GM21717 (cell line): ENCODE measurements around the gene JAK2.
"Not testable (repeated sequence)": the region's sequence is repeated elsewhere in the genome, so short reads cannot be mapped to it uniquely, and the experiment has no call there.

Experiments used
- ATAC-seq: cut with Tn5 transposase; IDR thresholded peaks from one replicate; pipeline ENCODE4 v1.9.1; 2021; ENCODE audit warnings: mild to moderate bottlenecking, moderate library complexity; ENCODE audit not compliant: unreplicated experiment

Gene JAK2

DNA sequence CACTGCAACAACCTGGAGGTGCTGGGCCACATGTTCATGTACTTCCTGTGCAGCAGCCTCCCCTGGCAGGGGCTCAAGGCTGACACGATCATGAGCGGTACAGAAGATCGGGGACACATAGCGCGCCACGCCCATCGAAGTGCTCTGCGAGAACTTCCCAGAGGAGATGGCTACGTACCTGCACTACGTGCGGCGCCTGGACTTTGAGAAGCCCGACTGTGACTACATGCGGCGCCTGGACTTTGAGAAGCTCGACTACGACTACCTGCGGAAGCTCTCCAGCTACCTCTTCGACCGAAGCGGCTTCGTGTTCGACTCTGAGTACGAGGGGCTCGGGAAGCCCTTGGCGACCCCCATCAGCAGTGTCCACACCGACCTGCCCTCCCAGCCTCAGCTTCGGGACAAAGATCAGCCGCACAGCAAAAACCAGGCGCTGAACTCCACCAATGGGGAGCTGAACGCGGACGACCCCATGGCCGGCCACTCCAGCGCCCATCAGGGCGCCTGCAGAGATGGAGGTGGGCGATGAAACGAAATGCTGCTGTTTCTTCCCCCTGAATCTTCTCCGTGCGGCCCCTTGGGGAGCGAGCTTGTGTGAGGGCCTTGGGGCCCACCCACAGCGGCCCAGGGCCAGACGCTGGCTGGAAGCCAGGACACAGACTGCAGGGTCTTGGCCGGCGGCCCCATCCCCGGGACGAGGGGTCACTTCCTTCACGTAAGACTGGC lies 56.5 kb downstream of the JAK2 start:
- no peak for ATAC-seq

- ATAC-seq: no peak
These were observed 57.6 kb downstream of the JAK2 start for GRCh38 chr9:5042661-5043178.

- no peak for ATAC-seq
These were observed 58.3 kb downstream of the JAK2 start for GRCh38 chr9:5043381-5043780.

- no peak for ATAC-seq
These were observed 59.1 kb downstream of the JAK2 start for GRCh38 chr9:5044160-5044559.

- ATAC-seq: no peak
These were observed 67.8 kb downstream of the JAK2 start for GRCh38 chr9:5052838-5053237.

GRCh38 chr9:5062631-5063030 lies 77.6 kb downstream of the JAK2 start:
- no peak for ATAC-seq

DNA sequence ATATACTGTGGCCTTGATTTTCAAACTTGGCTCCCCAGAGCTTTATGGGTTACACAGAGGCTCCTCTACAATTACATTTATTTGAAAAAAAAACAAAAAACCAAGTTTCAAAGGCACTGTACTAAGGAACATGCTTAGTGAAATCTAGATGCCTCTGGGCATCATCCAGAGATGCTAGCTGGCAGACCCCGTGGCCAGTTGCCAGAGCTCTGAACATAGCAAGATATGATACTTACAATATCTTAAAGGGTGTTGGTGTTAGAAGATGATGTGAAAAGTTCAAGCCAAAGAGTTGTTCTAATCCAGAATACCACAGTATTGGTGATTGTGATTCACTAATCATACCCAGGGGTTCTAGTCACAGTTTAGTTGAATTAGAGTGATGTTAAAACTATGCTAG lies 87.8 kb downstream of the JAK2 start:
- ATAC-seq: no peak

- ATAC-seq: no peak
These were observed 88.6 kb downstream of the JAK2 start for GRCh38 chr9:5073701-5074100.

DNA sequence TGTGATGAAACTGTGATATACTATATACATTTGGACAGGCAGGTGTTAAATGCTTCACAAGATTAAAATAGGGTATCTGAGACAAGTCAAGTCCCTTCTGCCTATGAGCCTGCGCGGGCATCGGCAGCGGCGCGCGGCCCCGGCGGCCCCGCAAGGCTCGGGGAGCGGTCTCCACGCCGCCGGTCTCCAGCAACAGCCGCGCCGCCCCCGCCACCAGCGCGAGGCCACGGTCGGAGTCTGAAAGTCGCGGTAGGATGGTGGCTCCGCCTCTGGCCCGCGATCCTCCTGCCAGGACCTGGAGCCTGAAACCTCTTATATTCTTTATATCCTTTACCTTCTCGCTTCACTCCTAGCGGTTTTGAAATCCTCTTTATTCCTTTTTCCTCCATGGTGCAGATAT lies 100.9 kb downstream of the JAK2 start:
- ATAC-seq: no peak

DNA sequence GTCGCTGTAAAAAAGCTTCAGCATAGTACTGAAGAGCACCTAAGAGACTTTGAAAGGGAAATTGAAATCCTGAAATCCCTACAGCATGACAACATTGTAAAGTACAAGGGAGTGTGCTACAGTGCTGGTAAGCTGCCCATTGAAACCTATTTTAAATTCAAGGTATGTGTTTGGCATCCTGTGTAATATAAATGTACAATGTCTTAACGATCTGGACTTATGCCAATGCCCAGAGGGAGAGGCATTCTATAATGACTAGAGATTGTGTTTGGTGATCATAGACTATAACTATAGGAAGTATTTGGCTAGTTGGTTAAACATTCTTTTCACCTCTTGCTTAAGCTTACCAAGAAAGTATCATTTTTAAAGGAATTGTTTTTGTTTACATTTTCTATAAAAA lies 104.7 kb downstream of the JAK2 start:
- no peak for ATAC-seq

- no peak for ATAC-seq
These were observed 110.7 kb downstream of the JAK2 start for GRCh38 chr9:5095795-5096194.

- no peak for ATAC-seq
These were observed 114.4 kb downstream of the JAK2 start for GRCh38 chr9:5099466-5099865.

DNA sequence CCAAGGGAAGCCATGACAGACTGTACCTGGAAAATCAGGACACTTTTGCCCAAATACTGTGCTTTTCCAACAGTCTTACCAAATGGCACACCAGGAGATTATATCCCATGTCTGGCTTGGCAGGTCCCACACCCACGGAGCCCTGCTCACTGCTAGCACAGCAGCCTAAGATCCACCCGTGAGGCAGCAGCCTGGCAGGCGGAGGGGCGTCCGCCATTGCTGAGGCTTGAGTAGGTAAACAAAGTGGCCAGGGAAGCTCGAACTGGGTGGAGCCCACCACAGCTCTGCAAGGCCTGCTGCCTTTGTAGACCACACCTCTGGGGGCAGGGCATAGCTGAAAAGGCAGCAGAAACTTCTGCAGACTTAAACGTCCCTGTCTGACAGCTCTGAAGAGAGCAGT lies 116.1 kb downstream of the JAK2 start:
- not testable (repeated sequence) for ATAC-seq

DNA sequence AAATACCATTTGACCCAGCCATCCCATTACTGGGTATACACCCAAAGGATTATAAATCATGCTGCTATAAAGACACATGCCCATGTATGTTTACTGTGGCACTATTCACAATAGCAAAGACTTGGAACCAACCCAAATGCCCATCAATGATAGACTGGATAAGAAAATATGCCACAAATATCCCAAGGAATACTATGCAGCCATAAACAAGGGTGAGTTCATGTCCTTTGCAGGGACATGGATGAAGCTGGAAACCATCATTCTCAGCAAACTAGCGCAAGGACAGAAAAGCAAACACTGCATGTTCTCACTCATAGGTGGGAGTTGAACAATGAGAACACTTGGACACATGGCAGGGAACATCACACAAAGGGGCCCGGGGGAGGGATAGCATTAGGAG lies 121.4 kb downstream of the JAK2 start:
- ATAC-seq: not testable (repeated sequence)

DNA sequence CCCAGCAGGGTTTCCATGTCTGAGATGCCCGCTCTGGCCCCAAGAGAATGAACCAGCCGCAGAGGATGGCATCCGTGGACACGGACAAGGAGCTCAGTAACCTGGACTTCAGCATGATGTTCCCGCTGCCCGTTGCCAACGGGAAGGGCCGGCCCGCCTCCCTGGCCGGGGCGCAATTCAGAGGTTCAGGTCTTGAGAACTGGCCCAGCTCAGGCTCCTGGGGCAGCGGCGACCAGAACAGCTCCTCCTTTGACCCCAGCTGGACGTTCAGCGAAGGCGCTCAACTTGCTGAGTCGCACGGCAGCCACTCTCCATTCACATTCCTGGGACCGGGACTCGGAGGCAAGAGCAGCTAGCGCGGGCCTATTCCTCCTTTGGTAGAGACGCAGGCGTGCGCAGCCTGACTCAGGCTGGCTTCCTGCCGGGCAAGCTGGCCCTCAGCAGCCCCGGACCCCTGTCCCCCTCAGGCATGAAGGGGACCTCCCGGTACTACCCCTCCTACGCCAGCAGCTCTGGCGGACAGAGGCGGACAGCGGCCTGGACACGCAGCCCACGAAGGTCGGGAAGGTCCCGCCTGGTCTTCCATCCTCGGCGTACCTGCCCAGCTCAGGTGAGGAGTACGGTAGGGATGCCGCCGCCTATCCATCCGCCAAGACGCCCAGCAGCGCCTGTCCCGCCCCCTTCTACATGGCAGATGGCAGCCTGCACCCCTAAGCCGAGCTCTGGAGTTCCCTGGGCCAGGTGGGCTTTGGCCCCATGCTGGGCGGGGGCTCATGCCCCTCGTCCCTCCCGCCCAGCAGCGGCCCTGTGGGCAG lies 126.0 kb downstream of the JAK2 start:
- ATAC-seq: no peak

GRCh38 chr9:5111696-5112095 lies 126.6 kb downstream of the JAK2 start:
- no peak for ATAC-seq

DNA sequence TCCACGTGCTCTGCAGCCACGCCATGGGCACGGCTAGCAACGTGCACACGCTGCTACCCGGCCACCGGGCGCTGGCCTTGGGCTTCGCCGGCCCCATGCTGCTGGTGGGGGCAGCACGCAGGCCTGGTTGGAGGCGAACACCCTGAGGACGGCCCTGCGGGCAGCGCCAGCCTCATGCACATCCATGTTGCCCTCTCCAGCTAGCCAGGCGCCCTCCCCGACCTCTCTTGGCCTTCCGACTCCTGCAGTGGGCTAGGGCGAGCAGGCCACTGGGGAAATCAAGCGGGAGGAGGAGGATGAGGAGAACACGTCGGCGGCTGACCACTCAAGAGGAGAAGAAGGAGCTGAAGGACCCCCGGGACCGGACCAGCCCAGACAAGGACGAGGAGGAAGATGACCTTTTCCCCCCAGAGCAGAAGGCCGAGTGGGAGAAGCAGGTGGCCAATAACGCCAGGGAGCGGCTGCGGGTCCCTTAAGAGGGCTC lies 127.1 kb downstream of the JAK2 start:
- ATAC-seq: no peak

DNA sequence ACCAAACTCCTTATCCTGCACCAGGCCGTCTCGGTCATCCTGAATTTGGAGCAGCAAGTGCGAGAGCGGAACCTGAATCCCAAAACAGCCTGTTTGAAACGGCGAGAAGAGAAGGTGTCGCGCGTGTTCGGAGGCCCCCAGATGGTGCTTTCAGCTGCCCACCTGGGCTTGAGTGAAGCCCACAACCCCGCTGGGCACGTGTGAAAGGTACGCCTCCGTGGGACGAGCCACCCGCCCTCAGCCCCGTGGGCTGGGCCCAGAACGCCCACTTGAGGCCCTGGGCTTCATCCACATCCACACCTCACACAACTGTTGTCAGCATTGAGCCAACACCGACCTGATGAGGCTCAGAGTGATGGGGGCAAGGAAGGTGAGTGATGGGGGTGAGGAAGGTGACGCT lies 127.6 kb downstream of the JAK2 start:
- no peak for ATAC-seq

DNA sequence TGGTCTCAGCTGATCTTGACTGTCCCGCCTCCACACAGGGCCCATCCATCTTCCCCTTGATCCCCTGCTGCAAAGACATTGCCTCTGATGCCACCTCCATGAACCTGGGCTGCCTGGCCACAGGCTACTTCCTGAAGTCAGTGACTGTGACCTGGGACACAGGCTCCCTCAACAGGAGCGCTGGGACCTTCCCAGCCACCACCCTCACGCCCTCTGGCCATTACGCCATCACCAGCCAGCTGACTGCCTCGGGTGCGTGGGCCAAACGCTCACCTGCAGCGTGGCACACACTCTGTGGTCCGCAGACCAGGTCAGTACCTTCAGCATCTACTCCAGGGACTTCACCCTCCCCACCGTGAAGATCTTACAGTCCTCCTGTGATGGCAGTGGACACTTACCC lies 128.5 kb downstream of the JAK2 start:
- no peak for ATAC-seq

DNA sequence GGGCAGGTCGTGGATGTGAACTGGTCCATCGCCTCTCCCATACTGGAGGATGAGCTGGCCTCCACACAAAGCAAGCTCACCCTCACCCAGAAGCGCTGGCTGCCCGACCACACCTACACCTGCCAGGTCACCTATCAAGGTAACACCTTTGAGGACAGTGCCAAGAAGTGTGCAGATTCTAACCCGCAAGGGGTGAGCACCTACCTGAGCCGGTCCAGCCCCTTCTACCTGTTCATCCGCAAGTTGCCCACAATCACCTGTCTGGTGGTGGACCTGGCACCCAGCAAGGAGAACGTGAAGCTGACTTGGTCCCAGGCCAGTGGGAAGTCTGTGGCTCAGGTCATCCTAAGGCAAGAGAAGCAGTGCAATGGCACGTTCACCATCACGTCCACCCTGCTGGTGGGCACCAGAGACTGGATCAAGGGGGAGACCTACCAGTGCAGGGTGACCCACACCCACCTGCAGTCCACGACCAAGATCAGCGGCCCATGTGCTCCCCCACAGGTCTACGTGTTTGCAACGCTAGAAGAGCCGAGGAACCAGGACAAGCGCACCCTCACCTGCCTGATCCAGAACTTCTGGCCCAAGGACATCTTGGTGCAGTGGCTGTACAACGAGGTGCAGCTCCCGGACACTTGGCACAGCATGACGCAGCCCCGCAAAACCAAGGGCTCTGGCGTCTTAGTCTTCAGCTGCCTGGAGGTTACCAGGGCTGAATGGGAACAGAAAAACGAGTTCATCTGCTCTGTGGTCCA lies 129.1 kb downstream of the JAK2 start:
- no peak for ATAC-seq

DNA sequence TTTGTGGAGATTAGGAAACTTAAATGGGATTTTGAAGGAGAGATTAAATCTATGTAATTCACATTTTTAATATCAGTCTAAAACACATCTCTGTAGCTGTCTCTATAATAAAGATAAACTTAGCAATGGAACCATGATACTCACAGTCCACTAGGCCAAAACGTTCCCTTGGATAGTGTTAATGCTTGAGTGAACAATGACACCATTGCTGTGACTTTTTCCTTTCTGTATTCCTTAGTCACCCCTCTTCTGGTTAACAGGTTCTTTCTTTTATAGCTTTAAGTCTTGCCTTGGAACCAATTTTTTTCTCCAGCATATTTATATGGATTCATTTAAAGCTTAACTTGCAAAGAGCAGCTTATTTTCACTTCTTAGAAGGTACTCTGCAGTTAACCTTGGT lies 137.0 kb downstream of the JAK2 start:
- no peak for ATAC-seq
